ENCODE results near the gene GOLT1B.

DNA sequence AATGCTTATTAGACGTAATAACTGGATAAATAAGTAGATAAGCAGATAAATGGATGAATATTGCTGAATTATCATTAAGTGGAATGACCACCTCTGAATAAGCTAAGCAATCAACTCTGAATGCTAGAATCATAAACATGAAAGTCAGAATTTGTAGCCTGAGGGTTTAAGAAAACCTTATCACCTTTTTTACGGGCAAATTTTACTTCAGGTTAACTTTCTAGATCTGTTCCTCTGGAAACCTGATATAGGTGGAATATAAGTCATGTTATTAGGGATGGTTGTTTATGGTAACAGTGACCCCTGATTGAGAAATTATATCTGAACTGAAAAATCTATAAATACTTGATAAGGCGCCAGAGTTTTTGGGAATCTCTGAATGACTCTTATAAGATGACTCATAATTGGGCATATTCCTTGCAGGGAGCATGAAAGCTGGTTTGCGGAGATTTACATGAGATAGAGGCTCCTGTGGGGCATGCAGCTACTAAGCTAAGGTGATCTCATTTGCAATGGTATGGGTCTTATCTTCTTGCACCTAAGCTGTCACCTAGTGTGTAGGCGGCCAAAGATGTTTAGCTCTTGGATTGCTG, 36.6 kb downstream of the GOLT1B start:
- TF ChIP-seq POLR2A (IDR thresholded peaks at IDR 0.05; ENCODE audit: low read length) (no peak), GATA1 (IDR thresholded peaks at IDR 0.05; ENCODE audit: low read depth, low read length) (no peak)
